ENCODE data around the gene GPM6B.
"Not testable (repeated sequence)": the region's sequence is repeated elsewhere in the genome, so short reads cannot be mapped to it uniquely, and the experiment has no call there.

The GPM6B gene

DNA sequence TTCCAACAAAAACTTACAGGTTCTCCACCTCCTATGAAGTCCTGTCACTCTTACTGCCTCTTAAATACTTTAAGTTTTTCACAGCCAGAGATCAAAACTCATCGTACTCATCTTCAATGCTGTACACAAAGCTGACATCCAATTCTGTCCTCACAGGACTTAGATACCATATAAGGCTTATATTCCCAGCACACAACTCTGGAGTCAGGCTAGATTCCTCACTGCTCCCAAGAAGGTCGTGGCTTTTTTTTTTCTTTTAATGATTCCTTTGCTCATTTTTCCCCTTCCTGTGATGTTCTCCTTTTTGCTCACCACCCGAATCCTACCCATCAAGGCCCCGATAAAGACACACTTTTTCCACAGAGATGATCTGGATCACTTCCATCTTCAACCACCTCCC, 83.4 kb downstream of the GPM6B start:
- DNase-seq (ENCODE audit: extremely low read depth in 1 of 2, low read depth in 1 of 2): no peak

DNA sequence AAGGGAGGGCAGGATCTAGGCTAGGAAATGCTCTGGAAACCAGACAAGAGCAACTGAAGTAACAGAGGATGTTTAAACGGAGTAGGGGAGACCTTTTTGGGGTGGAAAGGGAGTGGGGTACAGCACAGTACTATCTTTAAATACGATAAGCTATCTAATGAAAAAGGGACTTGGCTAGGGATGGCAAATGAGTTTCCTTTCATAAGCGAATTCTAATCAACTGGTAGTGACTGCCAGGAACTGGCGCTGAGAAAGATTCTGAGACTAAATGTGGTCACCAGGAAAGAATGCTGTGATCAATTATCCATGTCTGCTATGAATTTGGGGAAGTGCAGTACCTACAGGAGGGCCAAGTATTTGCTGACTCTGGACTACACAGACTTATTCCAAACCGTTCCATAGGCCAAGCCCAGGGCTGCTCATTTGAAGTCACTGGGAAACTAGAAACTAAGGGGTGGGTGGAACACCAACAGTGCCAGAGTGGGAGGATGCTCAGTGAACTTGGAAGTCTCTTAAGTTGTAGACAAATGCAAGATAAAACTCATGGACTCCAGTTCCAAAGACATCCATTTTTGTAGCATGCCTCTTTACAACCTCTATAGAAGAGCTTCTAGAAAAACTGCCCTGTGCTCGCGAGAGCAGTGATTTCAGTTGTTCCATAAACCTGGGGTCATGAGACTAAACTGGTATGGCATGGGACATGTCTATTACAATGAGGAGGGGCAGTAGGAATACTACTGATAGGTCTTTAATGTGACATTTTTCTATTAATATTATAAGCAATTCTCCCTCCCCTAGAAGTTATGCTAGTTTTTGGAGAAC, 84.4 kb downstream of the GPM6B start:
- DNase-seq (ENCODE audit: extremely low read depth in 1 of 2, low read depth in 1 of 2): no peak

DNA sequence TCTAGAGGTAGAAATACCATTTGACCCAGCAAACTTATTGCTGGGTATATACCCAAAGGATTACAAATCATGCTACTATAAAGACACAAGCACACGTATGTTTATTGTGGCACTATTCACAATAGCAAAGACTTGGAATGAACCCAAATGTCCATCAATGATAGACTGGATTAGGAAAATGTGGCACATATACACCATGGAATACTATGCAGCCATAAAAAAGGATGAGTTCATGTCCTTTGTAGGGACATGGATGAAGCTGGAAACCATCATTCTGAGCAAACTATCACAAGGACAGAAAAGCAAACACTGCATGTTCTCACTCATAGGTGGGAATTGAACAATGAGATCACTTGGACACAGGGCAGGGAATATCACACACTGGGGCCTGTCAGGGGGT, 86.4 kb downstream of the GPM6B start:
- not testable (repeated sequence) for DNase-seq (ENCODE audit: extremely low read depth in 1 of 2, low read depth in 1 of 2)

DNA sequence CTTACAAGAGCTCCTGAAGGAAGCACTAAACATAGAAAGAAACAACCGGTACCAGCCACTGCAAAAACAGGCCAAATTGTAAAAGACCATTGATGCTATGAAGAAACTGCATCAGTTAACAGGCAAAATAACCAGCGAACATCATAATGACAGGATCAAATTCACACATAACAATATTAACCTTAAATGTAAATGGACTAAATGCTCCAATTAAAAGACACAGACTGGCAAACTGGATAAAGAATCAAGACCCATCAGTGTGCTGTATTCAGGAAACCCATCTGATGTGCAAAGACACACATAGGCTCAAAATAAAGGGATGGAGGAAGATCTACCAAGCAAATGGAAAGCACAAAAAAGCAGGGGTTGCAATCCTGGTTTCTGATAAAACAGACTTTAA, 90.3 kb downstream of the GPM6B start:
- DNase-seq (ENCODE audit: extremely low read depth in 1 of 2, low read depth in 1 of 2): not testable (repeated sequence)

DNA sequence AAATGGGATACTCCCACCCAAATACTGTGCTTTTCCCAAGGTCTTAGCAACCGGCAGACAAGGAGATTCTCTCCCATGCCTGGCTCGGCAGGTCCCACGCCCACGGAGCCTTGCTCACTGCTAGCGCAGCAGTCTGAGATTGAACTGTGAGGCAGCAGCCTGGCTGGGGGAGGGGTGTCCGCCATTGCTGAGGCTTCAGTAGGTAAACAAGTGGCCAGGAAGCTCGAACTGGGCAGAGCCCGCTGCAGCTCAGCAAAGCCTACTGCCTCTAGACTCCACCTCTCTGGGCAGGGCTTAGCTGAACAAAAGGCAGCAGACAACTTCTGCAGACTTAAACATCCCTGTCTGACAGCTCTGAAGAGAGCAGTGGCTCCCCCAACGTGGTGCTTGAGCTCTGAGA, 92.0 kb downstream of the GPM6B start:
- not testable (repeated sequence) for DNase-seq (ENCODE audit: extremely low read depth in 1 of 2, low read depth in 1 of 2)

DNA sequence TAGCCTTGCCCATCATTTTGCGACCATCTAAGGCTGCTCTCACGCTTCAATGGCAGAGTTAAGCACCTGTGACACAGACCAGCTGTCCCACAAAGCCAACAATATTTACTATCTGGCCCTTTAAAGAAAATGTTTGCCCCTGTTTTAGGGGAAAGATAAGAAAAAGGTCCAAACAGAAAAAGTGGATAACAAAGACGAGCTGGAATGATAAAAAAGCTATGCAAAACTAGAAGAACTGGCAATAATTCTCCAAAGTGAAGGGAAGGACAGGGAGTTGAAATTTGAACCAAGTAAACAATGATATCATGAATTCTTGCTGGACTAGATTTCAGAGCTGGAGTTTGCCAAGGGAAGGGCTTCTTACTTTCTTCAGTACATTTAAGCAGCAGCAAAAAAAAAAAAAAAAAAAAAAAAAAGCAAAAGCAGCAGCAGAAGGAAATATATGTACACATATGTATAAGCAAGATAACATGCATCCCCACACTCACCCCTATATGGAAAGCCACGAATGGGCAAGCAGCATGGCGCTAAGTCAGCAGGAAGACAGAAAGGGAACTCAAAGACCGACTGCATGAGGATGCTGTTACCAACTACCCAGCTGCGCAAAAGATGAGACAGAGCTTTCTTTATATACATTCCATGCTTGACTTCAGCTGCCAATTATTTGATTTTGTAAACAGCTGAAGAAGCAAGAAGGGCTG, 94.9 kb downstream of the GPM6B start:
- DNase-seq (ENCODE audit: extremely low read depth in 1 of 2, low read depth in 1 of 2): no peak

DNA sequence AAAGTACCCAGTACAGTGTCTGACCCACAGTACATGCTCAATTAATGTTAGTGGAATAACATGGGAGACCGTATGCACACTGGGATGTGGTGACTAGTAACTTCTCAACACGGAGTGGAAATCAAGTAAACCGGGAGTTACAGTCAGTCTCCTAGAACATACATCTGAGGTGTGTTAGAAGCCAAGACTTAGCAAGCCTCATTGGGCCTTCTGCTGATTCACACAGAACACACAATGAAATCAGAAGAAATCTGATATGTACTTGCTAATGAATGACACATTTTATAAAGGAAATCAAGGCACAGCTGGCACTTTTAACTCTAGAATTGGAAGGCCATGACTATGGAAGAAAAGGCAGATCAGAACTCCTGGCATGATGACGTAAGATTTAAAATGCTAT, 95.5 kb downstream of the GPM6B start:
- no peak for DNase-seq (ENCODE audit: extremely low read depth in 1 of 2, low read depth in 1 of 2)

Data from activated CD8-positive, alpha-beta memory T cell treated with anti-CD3 and anti-CD28 coated beads for 1 hour (primary cell).